HTR-8/SVneo (cell line): ENCODE measurements around the gene ZDHHC8.

Experiments
- DNase-seq: peaks from one replicate; pipeline ENCODE4 v3.0.0; 2011; ENCODE audit warnings: low spot score, mixed read lengths; ENCODE audit not compliant: insufficient read length
- FAIRE-seq: peaks from 2 replicates; lab custom pipeline; 2011; peaks lifted over from hg19 to GRCh38; lab: Jason Lieb, UNC

ZDHHC8 gene, protein sequence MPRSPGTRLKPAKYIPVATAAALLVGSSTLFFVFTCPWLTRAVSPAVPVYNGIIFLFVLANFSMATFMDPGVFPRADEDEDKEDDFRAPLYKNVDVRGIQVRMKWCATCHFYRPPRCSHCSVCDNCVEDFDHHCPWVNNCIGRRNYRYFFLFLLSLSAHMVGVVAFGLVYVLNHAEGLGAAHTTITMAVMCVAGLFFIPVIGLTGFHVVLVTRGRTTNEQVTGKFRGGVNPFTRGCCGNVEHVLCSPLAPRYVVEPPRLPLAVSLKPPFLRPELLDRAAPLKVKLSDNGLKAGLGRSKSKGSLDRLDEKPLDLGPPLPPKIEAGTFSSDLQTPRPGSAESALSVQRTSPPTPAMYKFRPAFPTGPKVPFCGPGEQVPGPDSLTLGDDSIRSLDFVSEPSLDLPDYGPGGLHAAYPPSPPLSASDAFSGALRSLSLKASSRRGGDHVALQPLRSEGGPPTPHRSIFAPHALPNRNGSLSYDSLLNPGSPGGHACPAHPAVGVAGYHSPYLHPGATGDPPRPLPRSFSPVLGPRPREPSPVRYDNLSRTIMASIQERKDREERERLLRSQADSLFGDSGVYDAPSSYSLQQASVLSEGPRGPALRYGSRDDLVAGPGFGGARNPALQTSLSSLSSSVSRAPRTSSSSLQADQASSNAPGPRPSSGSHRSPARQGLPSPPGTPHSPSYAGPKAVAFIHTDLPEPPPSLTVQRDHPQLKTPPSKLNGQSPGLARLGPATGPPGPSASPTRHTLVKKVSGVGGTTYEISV

DNA sequence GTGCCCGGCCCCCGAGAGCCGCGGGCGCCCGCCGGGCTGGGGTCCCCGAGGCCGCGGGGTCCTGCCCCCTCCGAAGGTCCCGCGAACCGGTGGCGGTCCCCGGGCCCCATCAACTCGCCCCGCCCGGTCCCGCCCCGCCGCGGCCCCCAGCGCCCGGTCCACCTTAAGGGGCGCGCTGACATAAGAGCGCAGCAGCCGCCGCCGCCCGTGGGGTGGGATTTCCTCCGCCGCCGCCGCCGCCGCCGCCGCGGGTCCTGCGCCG, at the start of gene ZDHHC8:
Gene ZDHHC8 (plus strand): TSS at position 208 of the 262 bp plus-strand sequence. CDS start 144 bp downstream, outside the sequence.
- DNase-seq = no peak
- no peak for FAIRE-seq

DNA sequence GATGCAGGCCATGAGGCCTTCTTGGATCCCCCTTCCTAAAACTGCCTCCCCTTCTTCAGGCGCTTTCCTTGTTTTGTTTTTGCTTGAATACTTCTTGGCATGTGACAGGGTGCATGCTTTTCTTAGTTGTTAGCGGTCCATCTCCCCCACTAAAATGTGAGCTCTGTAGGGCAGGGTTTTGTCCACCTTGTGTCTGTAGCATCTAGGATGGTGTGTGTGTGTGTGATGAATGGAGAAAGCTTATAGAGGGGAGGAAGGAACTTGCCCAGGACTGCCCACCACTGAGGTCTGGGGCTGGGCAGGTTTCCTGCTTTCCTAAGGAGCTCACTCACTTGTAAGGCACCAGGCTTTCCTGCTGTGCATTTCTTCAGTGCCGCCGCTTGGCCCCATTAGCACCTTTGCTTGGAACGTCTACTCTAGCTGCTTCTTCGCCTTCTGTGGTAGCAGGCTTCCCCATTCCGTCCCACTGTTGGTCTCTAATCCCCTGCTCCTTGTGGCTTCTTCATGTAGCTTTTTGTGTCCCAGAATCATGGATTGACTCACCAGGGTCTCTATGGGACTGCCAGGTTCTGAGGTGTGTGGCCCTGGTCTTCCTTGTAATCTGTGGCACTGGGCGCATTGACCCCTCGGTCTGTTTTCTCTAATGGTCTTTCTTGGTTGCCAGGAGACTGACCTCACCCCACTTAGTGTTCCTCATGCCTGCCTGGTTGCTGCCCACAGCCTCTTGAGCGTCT, 48.3 kb upstream of the ZDHHC8 start:
- no peak for FAIRE-seq

DNA sequence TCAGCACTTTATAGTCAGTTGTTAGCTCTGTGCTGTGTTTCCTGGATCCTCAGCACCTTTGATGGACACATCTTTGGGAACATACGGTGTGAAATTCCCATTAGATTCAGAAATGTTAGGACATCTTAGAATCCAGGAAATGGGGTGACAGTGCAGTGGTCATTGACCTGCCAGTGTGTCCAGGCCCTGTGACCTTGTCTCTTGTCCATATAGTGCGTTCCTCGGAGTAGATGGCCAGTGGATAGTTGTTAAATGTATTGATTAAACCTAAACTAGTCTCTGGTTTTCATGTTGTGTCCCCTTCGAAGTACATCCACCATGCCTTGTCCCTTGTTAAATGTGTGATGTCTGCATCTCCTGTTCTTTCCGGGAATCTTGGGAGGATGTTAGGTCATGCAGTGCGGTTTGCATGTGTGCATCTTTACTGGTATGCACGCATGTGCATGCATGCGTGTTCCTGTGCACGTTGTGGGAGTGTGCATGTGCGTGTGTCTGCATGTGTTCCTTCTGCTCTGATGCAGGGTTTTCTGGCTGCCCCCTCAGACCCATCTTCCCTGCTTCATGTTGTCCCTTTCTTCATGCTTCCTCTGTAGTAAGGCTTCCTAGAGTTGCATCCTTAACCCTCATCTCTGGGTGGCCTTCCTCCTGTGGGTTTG, 47.6 kb upstream of the ZDHHC8 start:
- no peak for DNase-seq
- FAIRE-seq = peak; percentile 48

More for the DNA sequence above, 48.3 kb upstream of the ZDHHC8 start:
- DNase-seq = no peak

DNA sequence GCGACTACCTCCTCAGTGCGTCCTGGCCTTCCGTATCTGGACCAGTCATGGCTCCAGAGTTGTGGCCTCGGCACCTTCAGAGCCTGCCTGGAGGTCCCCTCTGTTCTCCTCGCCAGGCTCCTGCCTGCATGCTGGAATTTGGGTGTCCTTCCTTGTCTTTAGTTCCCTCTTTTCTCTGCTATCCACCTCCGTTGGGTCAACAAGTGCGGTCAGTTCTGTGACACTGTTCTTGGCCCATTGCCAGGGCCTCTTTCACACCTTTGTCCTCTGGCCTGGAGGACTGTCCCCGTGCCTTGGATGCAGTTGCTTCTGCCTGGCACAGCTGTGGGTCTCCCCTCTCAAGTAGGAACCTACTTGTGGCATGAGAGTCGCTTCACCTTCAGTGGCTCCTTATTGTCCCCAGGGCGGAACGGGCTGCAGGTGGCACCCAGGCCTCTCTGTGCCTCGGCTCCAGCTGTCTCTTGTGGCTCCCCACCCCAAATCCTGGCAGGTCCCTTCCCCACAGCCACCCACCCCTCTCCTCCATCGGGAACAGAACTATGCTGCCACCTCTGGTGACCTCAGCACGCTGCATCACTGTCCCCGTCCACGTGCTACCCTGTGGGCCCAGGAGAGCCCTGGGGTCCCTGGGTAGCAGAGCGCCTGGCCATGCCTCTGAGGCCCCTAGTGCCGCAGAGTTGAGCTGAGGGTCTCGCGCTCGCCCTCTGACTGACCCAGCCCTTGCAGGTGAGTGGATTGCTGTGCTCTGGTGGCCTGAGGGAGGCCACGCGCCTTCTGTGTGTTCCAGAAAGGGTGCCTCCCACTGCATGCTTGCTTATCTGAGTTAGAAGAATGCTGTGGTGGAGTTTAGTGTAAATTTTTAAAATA, 46.8 kb upstream of the ZDHHC8 start:
- DNase-seq (no peak), FAIRE-seq (no peak)

DNA sequence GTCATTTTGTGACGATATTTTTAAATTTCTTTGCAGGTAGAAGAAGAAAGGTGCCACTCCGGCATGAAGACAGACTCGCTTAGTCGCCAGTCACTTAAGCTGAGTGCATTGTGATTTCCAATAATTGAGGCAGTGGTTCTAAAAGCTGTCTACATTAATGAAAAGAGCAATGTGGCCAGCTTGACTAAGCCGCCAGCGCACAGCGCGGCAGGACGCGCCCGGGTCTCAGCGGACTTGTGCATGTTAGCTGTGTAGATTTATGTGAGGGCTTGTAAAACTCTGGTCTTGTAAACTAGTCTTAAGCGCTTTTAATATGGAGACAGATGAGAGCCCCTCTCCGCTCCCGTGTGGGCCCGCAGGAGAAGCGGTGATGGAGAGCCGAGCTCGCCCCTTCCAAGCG, 46.0 kb upstream of the ZDHHC8 start:
- no peak for FAIRE-seq
- DNase-seq = no peak

DNA sequence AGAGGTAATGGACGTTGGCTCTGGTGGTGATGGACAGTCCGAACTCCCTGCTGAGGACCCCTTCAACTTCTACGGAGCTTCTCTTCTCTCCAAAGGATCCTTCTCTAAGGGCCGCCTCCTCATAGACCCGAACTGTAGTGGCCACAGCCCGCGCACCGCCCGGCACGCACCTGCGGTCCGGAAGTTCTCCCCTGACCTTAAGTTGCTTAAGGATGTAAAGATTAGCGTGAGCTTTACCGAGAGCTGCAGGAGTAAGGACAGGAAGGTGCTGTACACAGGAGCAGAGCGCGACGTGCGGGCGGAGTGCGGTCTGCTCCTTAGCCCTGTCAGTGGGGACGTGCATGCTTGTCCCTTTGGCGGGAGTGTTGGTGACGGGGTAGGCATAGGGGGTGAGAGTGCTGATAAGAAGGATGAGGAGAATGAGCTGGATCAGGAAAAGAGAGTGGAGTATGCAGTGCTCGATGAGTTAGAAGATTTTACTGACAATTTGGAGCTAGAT, 45.5 kb upstream of the ZDHHC8 start:
- FAIRE-seq = no peak
- no peak for DNase-seq

DNA sequence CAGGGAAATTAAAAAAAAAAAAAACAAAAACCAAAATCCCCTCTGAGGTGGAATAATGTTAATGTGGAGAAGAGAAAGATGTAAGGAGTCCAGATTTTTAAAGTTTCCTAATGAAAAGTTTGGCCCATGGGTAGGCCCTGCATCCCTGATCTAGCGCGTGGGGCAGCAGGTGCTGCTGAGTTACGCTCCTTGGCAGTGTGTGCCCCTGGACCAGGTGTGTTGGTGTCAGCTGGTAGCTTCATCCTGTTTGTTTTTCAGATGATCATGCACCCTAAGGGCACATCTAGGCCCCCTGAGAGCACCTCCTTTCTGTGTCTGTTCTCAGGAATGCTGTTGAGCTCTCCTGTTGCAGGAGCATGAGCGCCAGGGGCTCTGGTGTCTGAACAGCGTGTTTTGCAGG, 44.8 kb upstream of the ZDHHC8 start:
- DNase-seq (no peak), FAIRE-seq (no peak)

DNA sequence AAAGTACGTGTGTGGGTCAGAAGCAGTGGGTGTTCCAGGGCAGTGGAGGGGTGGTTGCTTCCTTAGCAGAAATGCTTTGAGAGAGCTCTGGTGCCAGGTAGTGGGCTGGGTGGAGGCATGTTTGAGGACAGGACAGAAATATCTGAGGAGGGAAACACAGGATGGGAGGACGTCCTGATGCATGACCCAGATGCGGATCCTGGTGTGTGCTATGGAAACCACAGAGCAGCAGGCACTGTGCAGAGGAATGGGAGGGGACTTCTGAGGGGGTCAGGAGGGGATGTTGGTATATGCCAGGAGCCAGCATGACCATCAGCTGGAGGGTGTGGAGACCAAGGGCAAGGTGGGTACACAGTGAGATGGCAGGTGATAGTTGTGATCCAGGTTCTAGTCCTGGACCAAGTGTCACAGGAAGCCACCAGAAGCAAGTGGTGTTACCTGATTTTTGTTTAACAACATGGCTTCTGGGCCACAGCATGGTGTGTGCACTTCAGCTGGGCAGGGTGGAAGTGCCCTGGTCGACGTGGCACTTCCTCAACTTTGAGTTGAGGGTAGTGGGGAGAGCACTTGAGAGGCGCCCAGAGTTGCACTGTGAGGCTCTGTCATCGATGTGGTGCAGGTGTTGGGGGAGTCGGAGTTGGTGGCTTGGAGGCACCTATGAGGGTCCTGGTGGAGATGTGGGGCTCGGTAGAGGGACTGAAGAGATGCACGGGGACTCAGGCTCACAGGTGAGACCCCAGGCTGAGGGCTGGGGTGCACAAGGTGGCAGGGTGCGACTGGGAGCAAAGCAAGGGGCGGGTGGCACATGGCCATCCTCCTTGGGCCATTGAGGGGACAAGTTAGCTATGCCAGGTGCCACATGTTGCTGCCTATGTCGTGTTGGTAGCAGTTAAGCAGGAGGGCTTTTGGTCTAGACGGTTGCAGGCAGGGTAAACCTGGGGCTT, 44.0 kb upstream of the ZDHHC8 start:
- FAIRE-seq (peak; percentile 57), DNase-seq (no peak)

DNA sequence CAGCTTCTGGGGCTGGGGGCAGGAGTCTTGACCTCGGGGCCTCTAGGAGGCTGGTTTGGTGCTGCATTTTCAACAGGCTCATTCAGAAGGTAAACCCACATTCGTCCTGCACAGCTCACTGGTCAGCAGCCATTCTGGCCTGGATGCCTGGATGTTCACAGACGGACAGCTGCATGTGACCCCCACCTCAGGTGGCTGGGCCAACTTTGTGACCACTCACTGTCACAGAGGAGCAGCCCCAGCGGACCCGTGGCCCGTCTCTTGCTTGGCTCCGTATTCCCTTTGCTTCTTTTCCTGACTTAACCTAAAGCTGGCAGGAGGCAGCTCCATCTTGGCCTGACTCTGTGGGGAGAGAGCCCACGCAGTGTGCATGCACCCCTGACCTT, 43.3 kb upstream of the ZDHHC8 start:
- FAIRE-seq (no peak), DNase-seq (no peak)

DNA sequence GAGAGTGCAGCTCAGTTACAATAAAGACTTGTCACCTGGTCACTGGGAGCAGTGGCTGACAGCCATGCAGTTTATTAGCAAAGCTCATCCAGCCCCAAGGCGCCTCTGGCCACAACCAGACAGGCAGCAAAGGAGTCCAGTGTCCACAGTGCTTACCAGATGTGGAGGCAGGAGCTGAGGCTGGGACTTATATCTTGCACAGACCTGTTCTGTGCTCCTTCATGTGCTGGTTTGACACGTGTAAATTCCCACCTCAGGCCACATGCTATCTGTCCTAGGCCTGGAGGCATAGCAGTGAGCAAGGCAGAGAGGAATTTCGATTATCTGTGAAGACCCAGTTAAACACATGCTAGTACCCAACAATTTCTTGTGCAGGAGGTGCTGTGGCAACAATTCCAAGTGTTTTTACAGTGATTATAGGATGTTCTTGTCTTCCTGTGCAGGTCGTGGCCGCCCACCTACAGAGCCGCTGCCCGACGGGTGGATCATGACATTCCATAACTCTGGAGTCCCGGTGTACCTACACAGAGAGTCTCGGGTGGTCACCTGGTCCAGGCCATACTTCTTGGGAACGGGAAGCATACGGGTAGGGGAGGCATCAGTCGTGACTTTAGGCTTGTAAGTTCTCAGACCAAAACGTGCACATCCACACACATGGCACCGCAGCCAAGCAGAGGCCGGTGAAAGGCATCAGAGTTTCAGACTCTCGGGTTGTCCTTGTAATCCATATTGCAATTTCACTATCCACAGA, 42.2 kb upstream of the ZDHHC8 start:
- FAIRE-seq = no peak
- DNase-seq = no peak

DNA sequence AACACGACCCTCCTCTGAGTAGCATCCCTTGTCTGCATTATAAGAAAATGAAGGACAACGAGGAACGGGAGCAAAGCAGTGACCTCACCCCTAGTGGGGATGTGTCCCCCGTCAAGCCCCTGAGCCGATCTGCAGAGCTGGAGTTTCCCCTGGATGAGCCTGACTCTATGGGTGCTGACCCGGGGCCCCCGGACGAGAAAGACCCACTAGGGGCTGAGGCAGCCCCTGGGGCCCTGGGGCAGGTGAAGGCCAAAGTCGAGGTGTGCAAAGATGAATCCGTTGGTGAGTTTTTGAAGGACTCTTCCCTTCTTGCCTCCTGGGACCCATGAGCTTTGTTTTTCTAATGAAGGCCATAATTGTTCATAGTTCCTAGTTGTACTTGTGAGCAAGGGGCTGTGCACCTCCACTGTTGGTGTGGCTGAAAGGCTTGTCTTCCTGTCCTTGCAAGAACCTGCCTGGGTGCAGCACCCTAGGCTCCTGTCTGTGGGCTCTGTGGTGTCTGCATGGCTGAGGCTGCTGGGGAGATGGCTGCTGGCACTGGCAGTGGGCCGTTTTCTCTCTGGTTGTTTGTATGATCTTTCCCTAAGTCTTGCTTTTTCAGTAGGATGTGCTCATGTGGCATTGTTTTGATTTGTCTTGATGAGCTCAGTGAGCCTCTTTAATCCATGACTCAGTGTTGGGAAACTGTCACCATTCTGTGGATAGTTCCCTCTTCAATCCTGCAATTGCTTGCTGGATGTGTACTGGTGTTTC, 41.5 kb upstream of the ZDHHC8 start:
- DNase-seq (no peak), FAIRE-seq (no peak)

DNA sequence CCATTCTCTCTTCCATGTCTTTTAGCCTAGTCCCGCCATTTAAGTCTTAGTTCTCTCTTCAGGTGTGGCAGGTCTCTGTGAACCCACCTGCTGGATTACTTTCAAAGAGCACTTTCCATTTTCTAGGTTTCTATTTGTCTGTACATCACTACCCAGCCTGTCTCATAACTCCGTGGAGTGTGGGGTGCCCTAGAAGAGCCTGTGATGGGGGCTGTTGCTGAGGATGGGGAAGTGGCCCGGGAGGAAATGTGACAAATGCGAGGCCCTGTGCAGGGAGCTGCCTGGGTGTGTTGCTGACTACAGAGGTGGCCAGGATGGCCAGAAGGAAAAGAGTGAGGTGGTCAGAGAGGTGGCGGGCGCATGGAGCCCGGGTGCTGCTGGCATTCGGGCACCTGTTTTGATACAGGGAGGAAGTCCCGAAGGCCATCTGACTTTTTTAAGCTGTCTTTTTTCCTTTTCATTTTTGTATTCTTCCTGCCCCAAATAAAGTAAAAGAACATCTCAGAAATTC, 40.8 kb upstream of the ZDHHC8 start:
- FAIRE-seq (no peak), DNase-seq (no peak)

DNA sequence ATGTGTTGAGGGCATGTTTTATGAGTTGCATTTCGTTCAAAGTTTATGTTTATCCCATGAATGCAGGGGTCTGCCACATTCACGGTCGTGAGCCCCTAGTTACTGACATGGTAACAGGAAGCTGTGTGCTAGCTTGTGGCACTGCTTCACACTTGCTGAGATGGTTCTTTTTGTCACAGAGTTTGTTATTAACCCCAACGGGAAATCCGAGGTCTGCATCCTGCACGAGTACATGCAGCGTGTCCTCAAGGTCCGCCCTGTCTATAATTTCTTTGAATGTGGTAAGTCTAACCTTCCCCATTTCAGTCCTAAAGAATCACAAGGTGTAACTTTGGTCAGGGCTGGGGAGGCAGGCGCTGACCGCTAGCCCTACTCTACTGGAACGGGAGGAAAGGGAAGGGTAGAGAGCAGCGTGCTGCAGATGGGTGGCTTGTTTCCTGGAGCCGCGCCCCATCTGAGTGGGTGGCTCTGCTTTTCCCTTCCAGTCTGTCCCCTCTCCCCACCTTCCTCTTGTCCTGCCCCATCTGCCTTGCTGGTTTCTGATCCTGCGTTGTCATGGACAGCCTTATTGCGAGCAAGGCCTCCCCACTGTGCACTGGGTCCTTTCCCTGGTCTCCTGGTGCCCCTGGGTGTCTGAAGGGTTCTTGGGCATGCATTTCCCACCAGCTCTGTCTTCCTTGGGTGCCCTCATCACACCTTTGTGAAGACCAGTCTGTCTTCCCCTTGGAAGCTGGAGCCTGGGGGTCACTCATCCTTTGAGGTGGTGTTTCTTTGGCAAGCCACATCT, 39.7 kb upstream of the ZDHHC8 start:
- FAIRE-seq (no peak), DNase-seq (no peak)

DNA sequence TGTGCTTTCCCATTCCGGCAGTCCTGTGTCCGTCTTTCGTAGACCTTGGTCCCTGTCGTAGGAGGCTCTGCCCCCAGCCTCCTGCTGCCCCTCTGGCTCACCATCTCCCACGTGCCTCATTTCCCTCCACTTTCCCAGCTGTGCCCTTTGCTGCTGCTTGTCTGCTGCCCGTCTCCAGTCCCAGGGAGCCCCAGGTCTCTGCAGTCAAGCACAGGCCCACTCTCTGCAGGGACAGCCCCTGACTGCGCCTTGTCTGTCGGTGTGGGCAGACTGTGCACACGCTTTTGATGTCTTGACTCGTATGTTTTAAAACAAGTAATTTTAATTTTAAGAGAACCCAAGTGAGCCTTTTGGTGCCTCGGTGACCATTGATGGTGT, 39.1 kb upstream of the ZDHHC8 start:
- no peak for FAIRE-seq
- DNase-seq = no peak

DNA sequence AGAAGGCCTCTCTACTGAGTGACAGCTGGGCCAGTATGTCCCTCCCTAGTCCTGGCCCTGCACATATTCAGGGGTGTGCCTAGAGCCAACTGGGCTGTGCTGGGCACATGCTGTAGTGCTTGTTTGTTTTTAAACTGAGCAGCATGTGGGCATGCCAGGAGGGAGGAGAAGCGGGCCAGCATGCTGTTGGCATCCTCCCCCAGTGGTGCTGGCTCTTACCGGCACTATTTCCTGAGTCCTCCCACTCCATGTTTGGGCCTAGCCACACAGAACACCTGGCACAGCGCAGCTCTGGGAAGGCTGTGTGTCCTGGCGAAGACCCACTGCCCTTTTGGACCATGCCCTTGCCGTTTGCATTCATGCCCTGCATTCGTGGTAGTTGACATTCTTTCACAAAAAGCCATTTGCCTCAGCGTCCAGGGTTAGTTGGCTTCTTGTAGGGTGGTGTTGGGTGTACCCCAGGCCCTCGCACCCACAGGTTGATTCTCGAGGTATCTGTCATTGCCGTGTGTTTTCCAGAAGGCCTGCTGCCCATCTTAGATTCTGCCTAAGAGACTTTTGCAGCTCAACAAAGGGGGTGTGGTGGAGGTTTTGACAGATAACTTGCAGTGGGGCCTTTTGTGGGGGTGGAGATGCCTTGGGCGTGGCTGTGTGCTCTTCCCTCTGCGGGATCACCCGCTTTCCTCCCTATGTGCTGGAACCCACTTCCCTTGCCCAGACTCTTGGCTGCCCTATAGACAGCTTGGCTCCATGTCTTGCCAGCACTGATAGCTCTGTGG, 38.0 kb upstream of the ZDHHC8 start:
- DNase-seq (no peak), FAIRE-seq (no peak)
